Measurements from ENCODE around the gene SPINK13. TPM values are rescaled to one million over a fixed set of nuclear protein-coding genes. Genes with fewer than 3 reads are reported as not detected.
"Not testable (repeated sequence)": the region's sequence is repeated elsewhere in the genome, so short reads cannot be mapped to it uniquely, and the experiment has no call there.

SPINK13 gene
- total and polyA plus RNA-seq, 2 experiments from 2014 or later: not detected

DNA sequence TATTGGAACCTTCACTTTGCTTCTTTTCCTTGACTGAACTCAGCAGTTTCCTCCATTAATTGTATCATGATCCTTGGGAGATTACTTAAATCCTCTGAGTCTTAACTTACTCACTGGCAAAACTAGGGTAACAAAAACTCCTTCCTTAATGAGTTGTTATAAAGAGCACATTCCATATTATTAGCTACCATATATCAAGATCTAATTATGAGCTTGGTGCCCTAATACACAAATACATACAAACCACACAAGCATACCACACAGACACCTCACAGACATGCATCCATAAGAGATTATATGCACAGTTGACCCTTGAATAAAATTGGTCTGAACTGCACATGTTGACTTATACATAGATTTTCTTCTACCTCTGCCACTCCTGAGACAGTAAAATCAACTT lies 41.2 kb downstream of the SPINK13 start:
- no peak overlapping the region for H3K4me2 ChIP-seq (ENCODE audit: unreplicated experiment)
- no peak overlapping the region for H3K4me3 ChIP-seq
- in situ Hi-C loops (cut with MboI): no loop called here
- no peak overlapping the region for H3K27ac ChIP-seq
- no peaks in the 10 kb centered on the region for H3K36me3 ChIP-seq (ENCODE audit: low read depth)
- TF ChIP-seq EZH2phosphoT487 (IDR thresholded peaks at IDR 0.05; ENCODE audit: insufficient read depth, low read depth) (no peak), EZH2 (IDR thresholded peaks at IDR 0.05; ENCODE audit: insufficient read depth, poor library complexity, severe bottlenecking) (no peak)
- no peaks in the 10 kb centered on the region for H3F3A ChIP-seq (ENCODE audit: insufficient read depth)
- no peaks in the 10 kb centered on the region for H3K27me3 ChIP-seq (replicated peaks; ENCODE audit: insufficient read depth)
- no peaks in the 10 kb centered on the region for H3K79me2 ChIP-seq (ENCODE audit: insufficient read depth)
- no peak overlapping the region for H3K9ac ChIP-seq
- no peaks in the 10 kb centered on the region for H4K20me1 ChIP-seq (ENCODE audit: insufficient read depth)
- no peaks in the 10 kb centered on the region for H3K9me3 ChIP-seq (ENCODE audit: low read depth)
- H3K4me1 ChIP-seq (ENCODE audit: insufficient read depth): no peaks in the 10 kb centered on the region
- no peaks in the 10 kb centered on the region for H3K9me2 ChIP-seq (ENCODE audit: insufficient read depth)
- no peak overlapping the region for H2AFZ ChIP-seq
- DNase-seq: no peak

DNA sequence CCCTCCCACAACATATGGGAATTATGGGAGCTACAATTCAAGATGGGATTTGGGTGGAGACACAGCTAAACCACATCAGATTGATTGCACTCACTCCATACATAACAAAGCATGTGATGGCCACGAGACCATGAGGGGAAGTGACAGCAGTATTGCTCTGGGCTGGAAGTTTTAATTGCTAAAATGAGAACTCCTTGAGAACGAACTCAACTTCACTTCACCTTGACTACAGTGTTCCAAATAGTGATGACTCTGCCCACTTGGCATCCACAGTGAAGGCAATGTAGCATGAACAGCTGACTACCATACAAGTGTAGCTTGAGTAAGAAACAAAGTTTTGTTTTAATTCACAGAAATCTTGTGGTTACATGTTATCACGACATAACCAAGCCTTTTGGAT lies 42.9 kb downstream of the SPINK13 start:
- Histone ChIP-seq H3K9me3 (ENCODE audit: low read depth) (no peaks in the 10 kb centered on the region), H4K20me1 (ENCODE audit: insufficient read depth) (no peaks in the 10 kb centered on the region), H3K9ac (no peak overlapping the region), H3K4me2 (ENCODE audit: unreplicated experiment) (no peak overlapping the region), H3K27ac (no peak overlapping the region), H3K27me3 (replicated peaks; ENCODE audit: insufficient read depth) (no peaks in the 10 kb centered on the region), H2AFZ (no peak overlapping the region), H3K4me3 (no peak overlapping the region), H3F3A (ENCODE audit: insufficient read depth) (no peaks in the 10 kb centered on the region), H3K79me2 (ENCODE audit: insufficient read depth) (no peaks in the 10 kb centered on the region), H3K36me3 (ENCODE audit: low read depth) (no peaks in the 10 kb centered on the region), H3K9me2 (ENCODE audit: insufficient read depth) (no peaks in the 10 kb centered on the region), H3K4me1 (ENCODE audit: insufficient read depth) (no peaks in the 10 kb centered on the region)
- no peak for DNase-seq
- WGBS, 2 experiments (ENCODE audit: low coverage in 1 of 2, low lambda C conversion rate in 2 of 2, missing lambda C conversion rate in 2 of 2): 0 to 3% methylated on average over 3 of the region's 3 CpGs
- in situ Hi-C loops (cut with MboI): no loop called here
- TF ChIP-seq EZH2 (IDR thresholded peaks at IDR 0.05; ENCODE audit: insufficient read depth, poor library complexity, severe bottlenecking) (no peak), EZH2phosphoT487 (IDR thresholded peaks at IDR 0.05; ENCODE audit: insufficient read depth, low read depth) (no peak)

DNA sequence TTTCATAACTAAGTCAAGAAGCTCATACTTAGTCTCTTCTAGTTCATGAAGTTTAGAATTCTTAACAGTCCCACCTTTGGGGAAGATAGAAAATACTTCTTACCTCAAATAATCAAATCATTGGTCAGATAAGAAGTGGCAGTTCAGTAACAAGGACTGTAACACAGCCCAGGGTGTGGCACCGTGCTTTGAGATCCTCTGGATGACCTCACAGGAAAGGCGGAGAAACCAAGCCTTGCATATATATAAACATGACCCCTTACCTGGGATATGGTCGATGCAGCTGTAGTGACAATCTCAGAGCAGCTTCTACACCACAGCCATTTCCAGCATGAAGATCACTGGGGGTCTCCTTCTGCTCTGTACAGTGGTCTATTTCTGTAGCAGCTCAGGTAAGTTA lies 43.6 kb downstream of the SPINK13 start, which contains the start of gene SPINK7:
Gene SPINK7 (plus strand): TSS at position 271 of the 400 bp plus-strand sequence. CDS start 61 bp downstream, at position 332.
- WGBS, 2 experiments (ENCODE audit: low coverage in 1 of 2, low lambda C conversion rate in 2 of 2, missing lambda C conversion rate in 2 of 2): 16 to 28% methylated on average over 3 of the region's 3 CpGs
- Histone ChIP-seq H3K36me3 (ENCODE audit: low read depth) (no peaks in the 10 kb centered on the region), H3K9ac (no peak within 1 kb of the TSS), H3K27ac (no peak within 1 kb of the TSS), H3K79me2 (ENCODE audit: insufficient read depth) (no peaks in the 10 kb centered on the region), H3K9me3 (ENCODE audit: low read depth) (no peaks in the 10 kb centered on the region), H3K4me3 (no peak within 1 kb of the TSS), H3F3A (ENCODE audit: insufficient read depth) (no peaks in the 10 kb centered on the region), H3K4me2 (ENCODE audit: unreplicated experiment) (no peak within 1 kb of the TSS), H3K27me3 (replicated peaks; ENCODE audit: insufficient read depth) (no peaks in the 10 kb centered on the region), H3K4me1 (ENCODE audit: insufficient read depth) (no peaks in the 10 kb centered on the region), H3K9me2 (ENCODE audit: insufficient read depth) (no peaks in the 10 kb centered on the region), H2AFZ (no peak within 1 kb of the TSS), H4K20me1 (ENCODE audit: insufficient read depth) (no peaks in the 10 kb centered on the region)
- no peak for DNase-seq
- in situ Hi-C loops (cut with MboI): no loop called here
- TF ChIP-seq EZH2 (IDR thresholded peaks at IDR 0.05; ENCODE audit: insufficient read depth, poor library complexity, severe bottlenecking) (no peak), EZH2phosphoT487 (IDR thresholded peaks at IDR 0.05; ENCODE audit: insufficient read depth, low read depth) (no peak)

DNA sequence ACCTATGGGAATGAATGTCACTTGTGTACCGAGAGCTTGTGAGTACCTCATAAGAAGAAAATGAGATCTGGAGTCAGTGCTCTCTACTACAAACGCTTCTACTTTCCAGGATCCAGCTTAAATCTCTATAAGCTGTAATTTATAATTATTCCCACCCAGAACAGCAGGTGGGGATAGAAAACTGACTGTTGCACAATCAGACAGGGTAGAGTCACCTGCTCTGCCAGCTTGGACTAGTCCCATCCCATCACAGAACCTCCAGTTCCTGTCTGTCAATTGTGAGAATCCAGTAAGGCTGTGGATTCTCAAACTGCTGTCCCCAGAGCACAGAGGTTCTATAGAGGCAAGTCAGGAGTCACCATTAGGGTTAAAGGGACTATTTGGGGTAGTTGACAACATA lies 45.6 kb downstream of the SPINK13 start:
- TF ChIP-seq EZH2phosphoT487 (IDR thresholded peaks at IDR 0.05; ENCODE audit: insufficient read depth, low read depth) (no peak), EZH2 (IDR thresholded peaks at IDR 0.05; ENCODE audit: insufficient read depth, poor library complexity, severe bottlenecking) (no peak)
- Histone ChIP-seq H2AFZ (no peak overlapping the region), H3K27me3 (replicated peaks; ENCODE audit: insufficient read depth) (no peaks in the 10 kb centered on the region), H3K4me2 (ENCODE audit: unreplicated experiment) (no peak overlapping the region), H3F3A (ENCODE audit: insufficient read depth) (no peaks in the 10 kb centered on the region), H3K4me1 (ENCODE audit: insufficient read depth) (no peaks in the 10 kb centered on the region), H3K9me3 (ENCODE audit: low read depth) (no peaks in the 10 kb centered on the region), H3K36me3 (ENCODE audit: low read depth) (no peaks in the 10 kb centered on the region), H3K9ac (no peak overlapping the region), H3K4me3 (no peak overlapping the region), H3K27ac (no peak overlapping the region), H3K79me2 (ENCODE audit: insufficient read depth) (no peaks in the 10 kb centered on the region), H4K20me1 (ENCODE audit: insufficient read depth) (no peaks in the 10 kb centered on the region), H3K9me2 (ENCODE audit: insufficient read depth) (no peaks in the 10 kb centered on the region)
- no peak for DNase-seq
- WGBS, 2 experiments (ENCODE audit: low coverage in 1 of 2, low lambda C conversion rate in 2 of 2, missing lambda C conversion rate in 2 of 2): 36 to 37% methylated on average over 2 of the region's 2 CpGs
- in situ Hi-C loops (cut with MboI): no loop called here

DNA sequence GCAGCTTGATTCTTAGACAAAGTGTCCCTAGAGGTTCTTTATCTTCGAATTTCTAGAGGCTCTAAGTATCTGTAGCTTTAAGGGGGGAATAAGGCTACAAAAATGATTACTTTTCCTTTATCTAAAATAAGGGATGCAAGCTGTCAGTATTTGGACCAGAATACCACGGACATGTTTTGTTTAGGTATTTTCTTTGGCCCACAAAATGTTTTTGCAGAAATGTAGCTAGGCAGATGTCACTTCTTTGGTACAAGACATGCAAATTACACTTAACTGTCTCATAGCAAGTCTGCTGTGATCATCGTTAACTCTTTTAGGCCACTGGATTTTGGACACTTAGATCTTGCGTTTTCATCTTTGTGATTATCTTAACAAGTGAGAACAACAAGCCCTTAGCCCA lies 46.1 kb downstream of the SPINK13 start:
- Histone ChIP-seq H3K9ac (no peak overlapping the region), H3F3A (ENCODE audit: insufficient read depth) (no peaks in the 10 kb centered on the region), H3K4me2 (ENCODE audit: unreplicated experiment) (no peak overlapping the region), H2AFZ (no peak overlapping the region), H3K36me3 (ENCODE audit: low read depth) (no peaks in the 10 kb centered on the region), H3K27me3 (replicated peaks; ENCODE audit: insufficient read depth) (no peaks in the 10 kb centered on the region), H3K27ac (no peak overlapping the region), H3K9me3 (ENCODE audit: low read depth) (no peaks in the 10 kb centered on the region), H3K4me3 (no peak overlapping the region), H3K4me1 (ENCODE audit: insufficient read depth) (no peaks in the 10 kb centered on the region), H3K9me2 (ENCODE audit: insufficient read depth) (no peaks in the 10 kb centered on the region), H3K79me2 (ENCODE audit: insufficient read depth) (no peaks in the 10 kb centered on the region), H4K20me1 (ENCODE audit: insufficient read depth) (no peaks in the 10 kb centered on the region)
- TF ChIP-seq EZH2phosphoT487 (IDR thresholded peaks at IDR 0.05; ENCODE audit: insufficient read depth, low read depth) (no peak), EZH2 (IDR thresholded peaks at IDR 0.05; ENCODE audit: insufficient read depth, poor library complexity, severe bottlenecking) (no peak)
- WGBS, 2 experiments (ENCODE audit: low coverage in 1 of 2, low lambda C conversion rate in 2 of 2, missing lambda C conversion rate in 2 of 2): 20 to 22% methylated on average over 4 of the region's 4 CpGs
- DNase-seq: no peak
- in situ Hi-C loops (cut with MboI): no loop called here

DNA sequence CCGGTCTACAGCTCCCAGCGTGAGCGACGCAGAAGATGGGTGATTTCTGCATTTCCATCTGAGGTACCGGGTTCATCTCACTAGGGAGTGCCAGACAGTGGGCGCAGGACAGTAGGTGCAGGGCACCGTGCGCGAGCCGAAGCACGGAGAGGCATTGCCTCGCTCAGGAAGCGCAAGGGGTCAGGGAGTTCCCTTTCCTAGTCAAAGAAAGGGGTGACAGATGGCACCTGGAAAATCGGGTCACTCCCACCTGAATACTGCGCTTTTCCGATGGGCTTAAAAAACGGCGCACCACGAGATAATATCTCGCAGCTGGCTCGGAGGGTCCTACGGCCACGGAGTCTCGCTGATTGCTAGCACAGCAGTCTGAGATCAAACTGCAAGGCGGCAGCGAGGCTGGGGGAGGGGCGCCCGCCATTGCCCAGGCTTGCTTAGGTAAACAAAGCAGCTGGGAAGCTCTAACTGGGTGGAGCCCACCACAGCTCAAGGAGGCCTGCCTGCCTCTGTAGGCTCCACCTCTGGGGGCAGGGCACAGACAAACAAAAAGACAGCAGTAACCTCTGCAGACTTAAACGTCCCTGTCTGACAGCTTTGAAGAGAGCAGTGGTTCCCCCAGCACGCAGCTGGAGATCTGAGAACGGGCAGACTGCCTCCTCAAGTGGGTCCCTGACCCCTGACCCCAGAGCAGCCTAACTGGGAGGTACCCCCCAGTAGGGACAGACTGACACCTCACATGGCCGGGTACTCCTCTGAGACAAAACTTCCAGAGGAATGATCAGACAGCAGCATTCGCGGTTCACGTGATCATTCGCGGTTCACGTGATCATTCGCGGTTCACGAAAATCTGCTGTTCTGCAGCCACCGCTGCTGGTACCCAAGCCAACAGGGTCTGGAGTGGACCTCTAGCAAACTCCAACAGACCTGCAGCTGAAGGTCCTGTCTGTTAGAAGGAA lies 51.7 kb downstream of the SPINK13 start:
- H3K9ac ChIP-seq; H3K4me1 ChIP-seq (ENCODE audit: insufficient read depth); H3K79me2 ChIP-seq (ENCODE audit: insufficient read depth); H3K9me2 ChIP-seq (ENCODE audit: insufficient read depth); H3K27ac ChIP-seq; H2AFZ ChIP-seq; in situ Hi-C loops (cut with MboI); H3F3A ChIP-seq (ENCODE audit: insufficient read depth); H3K4me3 ChIP-seq; DNase-seq; H4K20me1 ChIP-seq (ENCODE audit: insufficient read depth); H3K27me3 ChIP-seq (replicated peaks; ENCODE audit: insufficient read depth); H3K36me3 ChIP-seq (ENCODE audit: low read depth); H3K4me2 ChIP-seq (ENCODE audit: unreplicated experiment); H3K9me3 ChIP-seq (ENCODE audit: low read depth): not testable (repeated sequence)
- 33 to 43% methylated on average over 36 to 40 of the region's 42 CpGs for WGBS, 2 experiments (ENCODE audit: low coverage in 1 of 2, low lambda C conversion rate in 2 of 2, missing lambda C conversion rate in 2 of 2)

Data from GM23248 (cell line).